Measurements from ENCODE around the gene PSPC1. TPM values are rescaled to one million over a fixed set of nuclear protein-coding genes. Genes with fewer than 3 reads are reported as not detected.

The PSPC1 gene
- total and polyA plus RNA-seq, 2 of the 13 experiments (the other 11 are each of a cell fraction or from before 2014, with no cell fraction given), result 33.5 to 94.0 TPM

- in situ Hi-C loops (cut with HindIII; ENCODE audit: extremely low pct_ligation_motif_present, low pct_unique_long_range_greater_than_20kb), result no loop called here
- Histone ChIP-seq H3K9me3 (ENCODE audit: low read length) (no peaks in the 10 kb centered on the region), H3K4me1 (ENCODE audit: insufficient read depth, low read length) (peaks cover 17% of the 10 kb centered on the region), H3K27me3 (ENCODE audit: control insufficient read depth in 1 of 2, insufficient read depth in 2 of 2, low read length in 2 of 2) (no peaks in the 10 kb centered on the region), H3K36me3 (replicated peaks in 1 of 2; ENCODE audit: control insufficient read depth in 1 of 2, insufficient read depth in 2 of 2, low read length in 2 of 2) (peaks cover 1 to 11% of the 10 kb centered on the region in 2 experiments; a peak in 3 of 5 replicates), H4K20me1 (ENCODE audit: insufficient read depth, low read length) (no peaks in the 10 kb centered on the region), H3K79me2 (ENCODE audit: insufficient read depth, low read length) (no peaks in the 10 kb centered on the region), H3K4me2 (ENCODE audit: low read depth, low read length) (no peak overlapping the region), H2AFZ (ENCODE audit: low read length) (no peak overlapping the region), H3K27ac (ENCODE audit: extremely low read length, insufficient read depth, low read length) (peak overlapping the region; percentile 7), H3K4me3 (replicated peaks in 1 of 3; ENCODE audit: insufficient read depth in 1 of 3, low read depth in 2 of 3, low read length in 3 of 3) (no peak overlapping the region), H3K9ac (ENCODE audit: insufficient read depth, low read depth, low read length) (no peak overlapping the region)
- ATAC-seq (peak; percentile 69), DNase-seq (ENCODE audit: low spot score) (peak; percentile 10), FAIRE-seq (no peak)
- BruUV-seq (replicated peaks), result no TSS peak
- intact Hi-C loops (cut with micrococcal nuclease; ENCODE audit: unreplicated experiment), result no loop called here
- POLR2A ChIA-PET, result no interaction called here
- CTCF ChIA-PET (ENCODE audit: low intra/inter-chr PET ratio, low total read pairs), result no interaction called here
- WGBS (ENCODE audit: low lambda C conversion rate), result 65% methylated on average over 5 of the region's 5 CpGs
- TF ChIP-seq ZMAT3 (CRISPR knock-in tag; conservative IDR thresholded peaks at IDR 0.05), result no peak
- no peak for TF ChIP-seq MXD1 (CRISPR knock-in tag; IDR thresholded peaks at IDR 0.05)
- TF ChIP-seq HHEX (CRISPR knock-in tag; IDR thresholded peaks at IDR 0.05), result no peak
- TF ChIP-seq MIER2 (CRISPR knock-in tag; IDR thresholded peaks at IDR 0.05), result no peak
- no peak for TF ChIP-seq CSRNP1 (CRISPR knock-in tag; IDR thresholded peaks at IDR 0.05)
- peak; percentile 38; the same call in 1 of the 2 replicates for TF ChIP-seq ZBTB33 (CRISPR knock-in tag; IDR thresholded peaks at IDR 0.05)
- TF ChIP-seq HOXA7 (CRISPR knock-in tag; IDR thresholded peaks at IDR 0.05), result no peak
- TF ChIP-seq ZNF703 (CRISPR knock-in tag; IDR thresholded peaks at IDR 0.05; ENCODE audit: borderline replicate concordance), result no peak
- TF ChIP-seq ZBTB26 (CRISPR knock-in tag; IDR thresholded peaks at IDR 0.05; ENCODE audit: borderline replicate concordance), result no peak
Observed at GRCh38 chr13:19685034-19685433, 97.7 kb downstream of the PSPC1 start.
